Measurements from ENCODE around the gene TOX2.

DNA sequence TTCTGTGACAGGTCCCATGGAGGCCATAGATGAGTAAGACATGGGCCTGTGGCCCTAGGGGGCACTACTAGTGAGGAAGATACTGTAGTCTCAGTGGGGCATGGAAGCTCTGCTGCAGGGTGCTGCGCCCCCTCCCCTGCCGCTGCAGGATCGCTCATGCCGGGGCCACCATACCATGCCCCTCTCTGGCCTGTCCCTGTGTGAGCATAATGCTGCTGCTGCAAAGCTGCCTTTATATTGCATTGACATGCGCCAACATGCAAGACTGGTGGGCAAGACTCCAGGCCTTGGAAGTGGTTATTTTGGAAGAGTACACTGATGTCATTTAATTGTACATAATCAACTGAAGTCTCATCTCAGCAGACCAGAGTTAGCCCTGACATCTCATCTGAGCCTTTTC is 60.0 kb downstream of the TOX2 start:
- TF ChIP-seq, protein P1, sequence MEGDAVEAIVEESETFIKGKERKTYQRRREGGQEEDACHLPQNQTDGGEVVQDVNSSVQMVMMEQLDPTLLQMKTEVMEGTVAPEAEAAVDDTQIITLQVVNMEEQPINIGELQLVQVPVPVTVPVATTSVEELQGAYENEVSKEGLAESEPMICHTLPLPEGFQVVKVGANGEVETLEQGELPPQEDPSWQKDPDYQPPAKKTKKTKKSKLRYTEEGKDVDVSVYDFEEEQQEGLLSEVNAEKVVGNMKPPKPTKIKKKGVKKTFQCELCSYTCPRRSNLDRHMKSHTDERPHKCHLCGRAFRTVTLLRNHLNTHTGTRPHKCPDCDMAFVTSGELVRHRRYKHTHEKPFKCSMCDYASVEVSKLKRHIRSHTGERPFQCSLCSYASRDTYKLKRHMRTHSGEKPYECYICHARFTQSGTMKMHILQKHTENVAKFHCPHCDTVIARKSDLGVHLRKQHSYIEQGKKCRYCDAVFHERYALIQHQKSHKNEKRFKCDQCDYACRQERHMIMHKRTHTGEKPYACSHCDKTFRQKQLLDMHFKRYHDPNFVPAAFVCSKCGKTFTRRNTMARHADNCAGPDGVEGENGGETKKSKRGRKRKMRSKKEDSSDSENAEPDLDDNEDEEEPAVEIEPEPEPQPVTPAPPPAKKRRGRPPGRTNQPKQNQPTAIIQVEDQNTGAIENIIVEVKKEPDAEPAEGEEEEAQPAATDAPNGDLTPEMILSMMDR (IDR thresholded peaks at IDR 0.05): no peak
- TF ChIP-seq POLR2A (IDR thresholded peaks at IDR 0.05): no peak
- no peak for TF ChIP-seq EP300 (IDR thresholded peaks at IDR 0.05)
- TF ChIP-seq POLR2AphosphoS5 (IDR thresholded peaks at IDR 0.05): no peak
